Astrocyte (in vitro differentiated cells and primary cell): ENCODE measurements around the gene BTBD10. TPM values are rescaled to one million over a fixed set of nuclear protein-coding genes. Genes with fewer than 3 reads are reported as not detected.

Experiments used
- DNase-seq: peaks from one replicate; pipeline ENCODE4 v3.0.0-alpha.2; 2010; ENCODE audit warnings: low read depth
- FAIRE-seq: peaks from 2 replicates; lab custom pipeline; 2011; peaks lifted over from hg19 to GRCh38; lab: Jason Lieb, UNC
- H2AFZ ChIP-seq: 2 replicates; pipeline ENCODE4 v1.6.0; 2012; ENCODE audit warnings: low read depth, low read length, inconsistent platforms
- H3K27ac ChIP-seq: 2 replicates; pipeline ENCODE4 v1.5.1; 2011; ENCODE audit warnings: low read depth, low read length, inconsistent platforms
- H3K27me3 ChIP-seq: 2 replicates; pipeline ENCODE4 v1.6.0; 2011; ENCODE audit warnings: low read length, inconsistent platforms; ENCODE audit not compliant: insufficient read depth
- H3K36me3 ChIP-seq: 2 replicates; pipeline ENCODE4 v1.5.1; 2011; ENCODE audit warnings: low read length, inconsistent platforms; ENCODE audit not compliant: insufficient read depth
- H3K4me1 ChIP-seq: 2 replicates; pipeline ENCODE4 v1.5.1; 2011; ENCODE audit warnings: low read length, inconsistent platforms; ENCODE audit not compliant: insufficient read depth
- H3K4me2 ChIP-seq: 2 replicates; pipeline ENCODE4 v1.6.0; 2012; ENCODE audit warnings: low read length, inconsistent platforms
- H3K4me3 ChIP-seq: 2 replicates; pipeline ENCODE4 v1.5.1; 2011; ENCODE audit warnings: low read depth, mild to moderate bottlenecking, low read length, inconsistent platforms; ENCODE audit not compliant: insufficient read depth
- H3K79me2 ChIP-seq: 2 replicates; pipeline ENCODE4 v1.6.0; 2012; ENCODE audit warnings: mild to moderate bottlenecking, low read length, inconsistent platforms; ENCODE audit not compliant: insufficient read depth
- H3K9ac ChIP-seq: 2 replicates; pipeline ENCODE4 v1.6.0; 2012; ENCODE audit warnings: mild to moderate bottlenecking, low read length, inconsistent platforms
- H3K9me3 ChIP-seq: 2 replicates; pipeline ENCODE4 v1.5.1; 2012; ENCODE audit warnings: low read depth, mild to moderate bottlenecking, low read length, inconsistent platforms; ENCODE audit not compliant: insufficient read depth
- H4K20me1 ChIP-seq: 2 replicates; pipeline ENCODE4 v1.6.0; 2012; ENCODE audit warnings: low read length, inconsistent platforms; ENCODE audit not compliant: insufficient read depth
- H3K27ac Mint-ChIP-seq: one replicate; pipeline ENCODE4 v1.8.0; 2021; ENCODE audit warnings: mild to moderate bottlenecking, mixed read lengths; ENCODE audit not compliant: unreplicated experiment
- H3K27me3 Mint-ChIP-seq: one replicate; pipeline ENCODE4 v1.8.0; 2021; ENCODE audit warnings: low read depth, mixed read lengths; ENCODE audit not compliant: unreplicated experiment
- H3K36me3 Mint-ChIP-seq: one replicate; pipeline ENCODE4 v1.8.0; 2021; ENCODE audit warnings: low read depth, mixed read lengths; ENCODE audit not compliant: unreplicated experiment
- H3K4me1 Mint-ChIP-seq: one replicate; pipeline ENCODE4 v1.8.0; 2021; ENCODE audit warnings: low read depth, mixed read lengths; ENCODE audit not compliant: unreplicated experiment
- H3K4me3 Mint-ChIP-seq: one replicate; pipeline ENCODE4 v1.8.0; 2021; ENCODE audit warnings: mild to moderate bottlenecking, moderate library complexity, mixed read lengths; ENCODE audit not compliant: unreplicated experiment
- H3K9me3 Mint-ChIP-seq: one replicate; pipeline ENCODE4 v1.8.0; 2021; ENCODE audit warnings: mild to moderate bottlenecking, mixed read lengths; ENCODE audit not compliant: unreplicated experiment
- EZH2 ChIP-seq: IDR thresholded peaks from 2 replicates; pipeline ENCODE4 v1.6.1; 2012; ENCODE audit warnings: mild to moderate bottlenecking, low read length, inconsistent platforms; ENCODE audit not compliant: insufficient read depth
- total RNA-seq: library from RNA; stranded (reverse); gene quantifications from 2 replicates; pipeline ENCODE4 v1.2.1, GENCODE V29; 2021
- TF ChIP-seq, protein P1 (sequence below): IDR thresholded peaks from 2 replicates; pipeline ENCODE4 v1.5.1; 2011; ENCODE audit warnings: low read depth, mild to moderate bottlenecking, inconsistent platforms, low read length, moderate library complexity; ENCODE audit not compliant: insufficient read depth

The BTBD10 gene
- total RNA-seq, 1 donor from 2014 or later, result 58.9 TPM

DNA sequence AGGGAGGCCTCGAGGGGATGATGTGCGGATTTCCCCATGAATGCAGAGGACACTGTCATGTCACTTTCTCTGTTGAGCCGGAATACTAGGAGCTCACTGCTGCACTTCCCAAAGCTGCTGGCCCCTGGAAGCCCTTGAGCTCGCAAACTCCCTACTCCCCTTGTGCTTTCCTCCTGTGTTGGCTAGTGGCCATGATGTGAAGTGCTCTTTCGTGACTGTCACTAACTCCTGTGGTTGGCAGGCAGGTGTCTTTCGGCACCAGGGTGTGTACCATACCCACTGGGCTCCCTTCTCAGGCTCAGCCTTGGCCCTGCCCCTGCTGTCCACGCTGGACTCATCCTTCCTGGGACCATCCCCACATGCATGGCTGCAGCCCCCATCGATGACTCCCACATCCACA, 86.2 kb downstream of the BTBD10 start:
- H3K4me1 ChIP-seq, result no peaks in the 10 kb centered on the region
- H3K79me2 ChIP-seq, result no peaks in the 10 kb centered on the region
- H3K4me3 ChIP-seq, result no peak overlapping the region
- Mint-ChIP-seq H3K9me3 (no peaks in the 10 kb centered on the region), H3K27me3 (no peaks in the 10 kb centered on the region), H3K36me3 (peaks cover 39% of the 10 kb centered on the region), H3K4me1 (peaks cover 1% of the 10 kb centered on the region), H3K27ac (no peak overlapping the region), H3K4me3 (no peak overlapping the region)
- H3K9me3 ChIP-seq, result no peaks in the 10 kb centered on the region
- H3K36me3 ChIP-seq, result peaks cover 38% of the 10 kb centered on the region
- H3K4me2 ChIP-seq, result no peak overlapping the region
- H3K9ac ChIP-seq, result no peak overlapping the region
- no peaks in the 10 kb centered on the region for H3K27me3 ChIP-seq
- no peak for TF ChIP-seq EZH2
- TF ChIP-seq, protein P1, sequence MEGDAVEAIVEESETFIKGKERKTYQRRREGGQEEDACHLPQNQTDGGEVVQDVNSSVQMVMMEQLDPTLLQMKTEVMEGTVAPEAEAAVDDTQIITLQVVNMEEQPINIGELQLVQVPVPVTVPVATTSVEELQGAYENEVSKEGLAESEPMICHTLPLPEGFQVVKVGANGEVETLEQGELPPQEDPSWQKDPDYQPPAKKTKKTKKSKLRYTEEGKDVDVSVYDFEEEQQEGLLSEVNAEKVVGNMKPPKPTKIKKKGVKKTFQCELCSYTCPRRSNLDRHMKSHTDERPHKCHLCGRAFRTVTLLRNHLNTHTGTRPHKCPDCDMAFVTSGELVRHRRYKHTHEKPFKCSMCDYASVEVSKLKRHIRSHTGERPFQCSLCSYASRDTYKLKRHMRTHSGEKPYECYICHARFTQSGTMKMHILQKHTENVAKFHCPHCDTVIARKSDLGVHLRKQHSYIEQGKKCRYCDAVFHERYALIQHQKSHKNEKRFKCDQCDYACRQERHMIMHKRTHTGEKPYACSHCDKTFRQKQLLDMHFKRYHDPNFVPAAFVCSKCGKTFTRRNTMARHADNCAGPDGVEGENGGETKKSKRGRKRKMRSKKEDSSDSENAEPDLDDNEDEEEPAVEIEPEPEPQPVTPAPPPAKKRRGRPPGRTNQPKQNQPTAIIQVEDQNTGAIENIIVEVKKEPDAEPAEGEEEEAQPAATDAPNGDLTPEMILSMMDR, result no peak
- no peak overlapping the region for H3K27ac ChIP-seq
- no peaks in the 10 kb centered on the region for H4K20me1 ChIP-seq
- no peak overlapping the region for H2AFZ ChIP-seq
- FAIRE-seq, result no peak
- no peak for DNase-seq

- FAIRE-seq, result no peak
- Histone ChIP-seq H3K36me3 (peaks cover 35% of the 10 kb centered on the region), H3K9me3 (no peaks in the 10 kb centered on the region)
These were observed 86.6 kb downstream of the BTBD10 start for GRCh38 chr11:13376402-13376801.

DNA sequence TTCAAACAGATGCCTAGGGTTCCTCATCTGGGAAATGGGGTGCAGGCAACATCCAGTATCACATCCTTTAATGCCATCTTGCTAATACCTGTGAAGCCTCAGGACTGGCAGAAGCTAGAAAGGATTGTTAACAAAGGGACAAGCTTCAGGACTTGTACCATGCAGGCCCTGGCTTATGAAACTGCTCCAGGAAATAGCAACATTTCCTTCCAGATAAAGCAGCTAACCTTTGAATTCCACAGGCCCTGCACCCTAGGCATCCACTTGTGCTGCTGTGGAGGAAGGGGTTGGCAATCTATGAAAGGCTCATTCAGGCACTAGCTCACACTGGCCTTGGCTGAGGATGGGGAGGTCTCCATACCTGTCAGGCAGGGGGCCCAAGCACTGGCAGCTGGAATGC, 87.2 kb downstream of the BTBD10 start:
- Mint-ChIP-seq H3K36me3 (peaks cover 34% of the 10 kb centered on the region), H3K9me3 (no peaks in the 10 kb centered on the region), H3K4me1 (peaks cover 1% of the 10 kb centered on the region), H3K4me3 (no peak overlapping the region), H3K27ac (no peak overlapping the region), H3K27me3 (no peaks in the 10 kb centered on the region)
- Histone ChIP-seq H3K4me2 (no peak overlapping the region), H3K27me3 (no peaks in the 10 kb centered on the region), H3K79me2 (no peaks in the 10 kb centered on the region), H2AFZ (no peak overlapping the region), H4K20me1 (no peaks in the 10 kb centered on the region), H3K4me3 (no peak overlapping the region), H3K9me3 (no peaks in the 10 kb centered on the region), H3K27ac (no peak overlapping the region), H3K9ac (no peak overlapping the region), H3K4me1 (no peaks in the 10 kb centered on the region), H3K36me3 (peaks cover 31% of the 10 kb centered on the region)
- DNase-seq (no peak), FAIRE-seq (no peak)
- no peak for TF ChIP-seq EZH2
- TF ChIP-seq, protein P1, result no peak

More at GRCh38 chr11:13376402-13376801, 86.6 kb downstream of the BTBD10 start:
- peaks cover 38% of the 10 kb centered on the region for H3K36me3 Mint-ChIP-seq
- H3K4me1 Mint-ChIP-seq, result peaks cover 1% of the 10 kb centered on the region
- no peaks in the 10 kb centered on the region for H3K27me3 Mint-ChIP-seq
- Histone ChIP-seq H2AFZ (no peak overlapping the region), H3K4me3 (no peak overlapping the region), H3K79me2 (no peaks in the 10 kb centered on the region), H4K20me1 (no peaks in the 10 kb centered on the region), H3K4me2 (no peak overlapping the region), H3K9ac (no peak overlapping the region), H3K4me1 (no peaks in the 10 kb centered on the region), H3K27me3 (no peaks in the 10 kb centered on the region), H3K27ac (no peak overlapping the region)
- no peak overlapping the region for H3K4me3 Mint-ChIP-seq
- TF ChIP-seq EZH2, result no peak
- TF ChIP-seq, protein P1, result no peak
- H3K27ac Mint-ChIP-seq, result no peak overlapping the region
- DNase-seq, result no peak
- no peaks in the 10 kb centered on the region for H3K9me3 Mint-ChIP-seq
